ENCODE measurements around the gene EPC2.
"Not testable (repeated sequence)": the region's sequence is repeated elsewhere in the genome, so short reads cannot be mapped to it uniquely, and the experiment has no call there.

Gene EPC2

GRCh38 chr2:148675708-148676107 is 31.2 kb downstream of the EPC2 start:
- no peak for DNase-seq

GRCh38 chr2:148678302-148679179 is 34.0 kb downstream of the EPC2 start:
- DNase-seq = not testable (repeated sequence)

DNA sequence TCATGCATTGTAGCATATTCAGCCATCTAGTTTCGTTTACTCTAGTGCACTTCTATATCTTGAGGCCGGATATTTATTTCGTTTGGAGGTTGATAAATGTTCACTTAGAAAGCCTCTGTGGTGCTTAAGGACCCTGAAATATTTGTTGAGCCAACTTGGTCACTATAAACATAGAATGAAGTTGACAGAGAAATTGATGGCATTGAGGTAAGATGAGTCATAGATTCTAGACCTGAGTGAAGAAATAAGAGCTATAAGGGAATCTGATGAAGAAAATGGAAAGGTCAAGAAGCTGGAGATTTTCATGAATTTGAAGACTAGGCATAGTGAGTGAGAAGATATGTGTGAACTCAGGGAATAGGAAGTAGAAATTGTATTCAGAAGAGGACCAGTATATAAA is 35.9 kb downstream of the EPC2 start:
- no peak for DNase-seq

- no peak for DNase-seq
Observed at GRCh38 chr2:148681443-148681842, 36.9 kb downstream of the EPC2 start.

DNA sequence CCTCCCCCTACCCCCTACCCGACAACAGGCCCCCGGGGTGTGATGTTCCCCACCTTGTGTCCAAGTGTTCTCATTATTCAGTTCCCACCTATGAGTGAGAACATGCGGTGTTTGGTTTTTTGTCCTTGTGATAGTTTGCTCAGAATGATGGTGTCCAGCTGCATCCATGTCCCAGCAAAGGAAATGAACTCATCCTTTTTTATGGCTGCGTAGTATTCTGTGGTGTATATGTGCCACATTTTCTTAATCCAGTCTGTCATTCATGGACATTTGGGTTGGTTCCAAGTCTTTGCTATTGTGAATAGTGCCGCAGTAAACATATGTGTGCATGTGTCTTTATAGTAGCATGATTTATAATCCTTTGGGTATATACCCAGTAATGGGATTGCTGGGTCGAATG is 37.3 kb downstream of the EPC2 start:
- not testable (repeated sequence) for DNase-seq

- no peak for DNase-seq
Observed at GRCh38 chr2:148684507-148684906, 40.0 kb downstream of the EPC2 start.

GRCh38 chr2:148687543-148687942 is 43.0 kb downstream of the EPC2 start:
- DNase-seq = no peak

GRCh38 chr2:148688011-148688410 is 43.5 kb downstream of the EPC2 start:
- not testable (repeated sequence) for DNase-seq

- no peak for DNase-seq
Observed at GRCh38 chr2:148696985-148697384, 52.4 kb downstream of the EPC2 start.

DNA sequence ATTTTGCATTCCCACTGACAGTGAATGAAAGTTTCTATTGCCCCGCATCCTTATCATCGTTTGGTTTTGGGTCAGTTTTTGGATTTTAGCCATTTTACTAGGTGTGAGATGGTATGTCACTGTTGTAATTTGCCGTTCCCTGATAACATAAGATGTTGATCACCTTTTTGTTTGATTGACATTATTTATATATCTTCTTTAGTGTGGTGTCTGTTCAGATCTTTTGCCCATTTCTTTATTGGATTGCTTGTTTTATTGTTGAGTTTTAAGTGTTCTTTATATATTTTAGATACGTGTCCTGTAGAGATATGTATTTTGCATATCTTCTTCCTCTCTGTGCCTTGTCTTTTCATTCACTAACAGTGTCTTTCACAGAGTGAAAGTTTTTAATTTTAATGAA is 55.3 kb downstream of the EPC2 start:
- no peak for DNase-seq

GRCh38 chr2:148701039-148701438 is 56.5 kb downstream of the EPC2 start:
- DNase-seq = no peak

DNA sequence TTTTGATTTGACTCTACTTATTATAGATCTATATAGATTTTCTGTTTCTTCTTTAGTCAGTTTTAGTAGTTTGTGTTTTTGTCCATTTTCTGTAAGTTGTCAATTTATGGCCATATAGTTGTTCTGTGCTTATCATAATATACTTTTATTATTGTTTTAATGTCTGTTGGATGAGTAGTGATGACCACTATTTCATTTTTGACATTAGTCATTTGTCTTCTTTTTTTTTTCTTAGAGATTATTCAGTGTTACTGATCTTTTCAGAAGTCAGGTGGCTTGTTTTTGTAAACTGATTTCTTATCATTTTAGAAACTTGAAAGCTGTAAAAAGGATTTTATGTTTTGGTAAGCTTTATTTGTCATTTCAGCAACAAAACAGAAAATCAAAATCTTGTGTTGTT is 57.3 kb downstream of the EPC2 start:
- DNase-seq = no peak

DNA sequence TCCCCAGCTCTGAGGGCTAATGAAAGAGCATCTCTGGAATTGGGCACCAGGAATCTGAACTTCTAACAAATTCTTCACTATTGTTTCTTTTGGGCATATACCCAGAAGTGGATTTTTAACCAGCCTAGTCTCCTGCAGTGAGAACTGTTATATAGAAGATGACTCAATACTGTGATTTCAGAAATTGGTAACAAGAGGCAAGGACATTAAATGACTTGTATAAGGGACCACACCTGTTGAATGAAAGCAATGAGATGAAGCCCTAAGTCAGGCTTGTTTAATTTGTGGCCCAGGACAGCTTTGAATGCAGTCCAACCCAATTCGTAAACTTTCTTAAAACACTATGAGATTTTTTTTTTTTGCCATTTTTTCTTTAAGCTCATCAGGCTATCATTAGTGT is 57.9 kb downstream of the EPC2 start:
- no peak for DNase-seq

DNA sequence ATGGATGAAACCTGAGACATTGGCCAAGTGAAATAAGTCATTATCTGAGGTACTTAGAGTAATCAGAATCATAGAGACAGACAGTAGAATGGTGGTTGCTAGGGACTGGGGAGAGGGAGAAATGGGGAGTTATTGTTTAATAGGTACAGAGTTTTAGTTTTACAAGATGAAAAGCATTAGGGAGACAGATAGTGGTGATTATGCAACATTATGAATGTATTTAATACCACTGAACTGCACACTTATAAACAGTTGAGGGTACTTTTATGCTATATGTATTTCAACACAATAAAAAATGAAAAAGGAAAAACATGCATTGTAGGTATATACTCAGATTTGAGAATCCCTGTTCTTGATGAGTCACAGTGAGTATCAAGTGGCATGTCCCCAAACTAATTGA is 59.7 kb downstream of the EPC2 start:
- no peak for DNase-seq

GRCh38 chr2:148716378-148716920 is 71.9 kb downstream of the EPC2 start:
- DNase-seq = no peak

DNA sequence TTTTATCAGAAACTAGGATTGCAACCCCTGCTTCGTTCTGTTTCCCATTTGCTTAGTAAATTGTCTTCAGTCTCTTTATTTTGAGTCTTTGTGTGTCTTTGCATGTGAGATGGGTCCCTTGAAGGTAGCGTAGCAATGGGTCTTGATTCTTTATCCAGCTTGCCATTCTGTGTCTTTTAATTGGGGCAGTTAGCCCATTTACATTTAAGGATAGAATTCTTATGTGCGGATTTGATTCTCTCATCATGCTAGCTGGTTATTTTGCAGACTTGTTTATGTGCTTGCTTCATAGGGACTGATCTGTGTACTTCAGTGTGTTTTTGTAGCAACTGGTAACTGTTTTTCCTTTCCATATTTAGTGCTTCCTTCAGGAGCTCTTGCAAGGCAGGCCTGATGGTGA is 73.5 kb downstream of the EPC2 start:
- no peak for DNase-seq

GRCh38 chr2:148719195-148719749 is 74.7 kb downstream of the EPC2 start:
- no peak for DNase-seq

DNA sequence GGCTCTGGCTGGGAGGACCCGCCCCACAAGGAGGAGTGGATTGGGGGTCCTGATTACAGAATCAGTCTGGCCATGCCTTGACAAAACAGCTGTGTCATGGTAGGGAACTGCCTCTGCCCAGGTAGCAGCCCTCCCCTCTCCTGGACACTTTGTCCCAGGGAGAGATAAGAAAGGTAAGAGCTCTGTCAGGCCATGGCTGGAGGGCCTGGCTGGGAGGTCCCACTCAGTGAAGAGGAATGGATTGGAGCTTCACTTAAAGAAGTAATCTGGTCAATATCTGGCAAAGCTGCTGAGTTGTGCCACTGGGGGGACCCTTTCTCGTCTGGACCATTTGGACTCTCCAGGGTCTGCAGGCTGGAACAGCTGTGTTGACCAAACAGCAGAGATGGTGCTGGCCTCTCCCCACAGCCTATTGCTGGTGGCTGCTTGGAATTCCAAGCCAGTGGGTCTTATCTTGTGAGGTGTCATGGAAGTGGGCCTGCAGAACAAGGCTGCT is 75.4 kb downstream of the EPC2 start:
- no peak for DNase-seq

DNA sequence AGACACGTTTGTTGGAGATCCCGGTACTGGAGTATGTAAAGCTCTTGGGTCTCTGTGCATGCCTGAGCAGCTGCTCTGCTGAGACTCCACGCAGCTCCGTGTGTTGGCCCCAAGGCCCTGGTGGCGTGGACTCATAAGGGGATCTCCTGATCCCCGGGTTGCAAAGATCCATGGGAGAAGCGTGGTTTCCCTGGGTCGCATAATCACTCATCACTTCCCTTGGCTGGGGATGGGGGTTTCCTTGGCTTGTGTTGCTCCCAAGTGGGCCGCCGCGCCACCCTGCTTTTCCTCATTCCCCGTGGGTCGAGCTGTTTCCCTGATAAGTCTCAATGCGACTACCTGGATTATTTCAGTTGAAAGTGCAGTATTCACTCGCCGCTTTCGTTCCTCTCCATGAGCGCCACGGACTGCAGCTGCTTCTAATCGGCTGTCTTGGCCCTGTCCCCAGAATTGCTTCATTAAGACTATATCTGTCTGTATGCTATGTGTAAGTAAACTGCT is 76.0 kb downstream of the EPC2 start:
- no peak for DNase-seq

DNA sequence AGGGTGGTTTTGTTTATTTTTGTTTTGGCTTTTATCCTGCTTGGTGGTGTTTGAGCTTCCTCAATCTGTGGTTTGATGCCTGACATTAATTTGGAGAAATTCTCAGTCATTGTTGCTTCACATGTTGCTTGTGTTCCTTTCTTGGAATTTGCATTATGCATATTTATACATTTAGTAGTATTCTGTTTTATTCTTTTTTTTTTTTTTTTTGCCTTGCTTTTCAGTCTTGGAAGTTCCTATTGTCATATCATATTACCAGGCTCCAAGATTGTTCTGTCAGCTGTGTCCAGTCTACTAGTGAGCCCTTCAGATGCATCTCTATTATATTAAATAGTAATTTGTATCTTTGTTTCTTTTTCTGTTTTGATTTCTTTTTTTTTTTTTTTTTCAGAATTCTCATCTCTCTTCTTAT is 77.0 kb downstream of the EPC2 start:
- no peak for DNase-seq

GRCh38 chr2:148721991-148722777 is 77.6 kb downstream of the EPC2 start:
- no peak for DNase-seq

DNA sequence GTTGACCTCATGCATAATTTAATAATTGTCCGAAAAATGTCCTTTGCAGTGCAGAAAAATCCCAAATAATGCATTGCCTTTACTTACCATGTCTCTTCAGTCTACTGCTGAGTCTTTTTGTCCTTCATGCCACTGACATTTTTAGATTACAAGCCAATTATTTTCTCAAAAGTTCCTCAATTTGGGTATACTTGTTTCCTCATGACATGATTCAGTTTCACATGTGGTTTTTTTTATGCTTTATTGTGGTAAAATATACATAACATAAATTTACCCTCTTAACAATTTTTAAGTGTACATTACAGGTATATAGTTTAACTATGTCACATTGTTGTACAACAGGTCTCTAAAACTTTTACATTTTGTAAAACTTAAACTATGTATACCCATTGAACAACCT is 81.0 kb downstream of the EPC2 start:
- DNase-seq = no peak

DNA sequence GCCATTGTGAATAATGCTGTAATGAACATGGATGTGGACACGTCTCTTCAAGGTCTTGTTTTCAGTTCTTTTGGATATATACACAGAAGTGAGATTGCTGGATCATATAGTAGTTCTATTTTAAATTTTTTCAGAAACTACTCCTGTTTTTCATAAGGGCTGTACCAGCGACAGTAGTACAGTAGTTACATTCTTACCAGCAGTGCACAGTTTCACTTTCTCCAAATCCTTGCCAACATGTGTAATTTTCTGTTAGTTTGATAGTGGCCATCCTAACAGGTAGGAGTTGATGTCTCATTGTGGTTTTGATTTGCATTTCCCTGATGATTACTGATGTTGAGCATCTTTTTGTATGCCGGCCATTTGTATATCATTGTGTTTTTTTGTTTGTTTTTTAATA is 81.7 kb downstream of the EPC2 start:
- DNase-seq = no peak

Data from effector CD4-positive, alpha-beta T cell (primary cell).